ENCODE measurements around the gene PLCH2. TPM values are rescaled to one million over a fixed set of nuclear protein-coding genes. Genes with fewer than 3 reads are reported as not detected.

PLCH2 gene
- total RNA-seq, 4 donors from 2014 or later: 0.29 to 2.2 (median 0.76) TPM

DNA sequence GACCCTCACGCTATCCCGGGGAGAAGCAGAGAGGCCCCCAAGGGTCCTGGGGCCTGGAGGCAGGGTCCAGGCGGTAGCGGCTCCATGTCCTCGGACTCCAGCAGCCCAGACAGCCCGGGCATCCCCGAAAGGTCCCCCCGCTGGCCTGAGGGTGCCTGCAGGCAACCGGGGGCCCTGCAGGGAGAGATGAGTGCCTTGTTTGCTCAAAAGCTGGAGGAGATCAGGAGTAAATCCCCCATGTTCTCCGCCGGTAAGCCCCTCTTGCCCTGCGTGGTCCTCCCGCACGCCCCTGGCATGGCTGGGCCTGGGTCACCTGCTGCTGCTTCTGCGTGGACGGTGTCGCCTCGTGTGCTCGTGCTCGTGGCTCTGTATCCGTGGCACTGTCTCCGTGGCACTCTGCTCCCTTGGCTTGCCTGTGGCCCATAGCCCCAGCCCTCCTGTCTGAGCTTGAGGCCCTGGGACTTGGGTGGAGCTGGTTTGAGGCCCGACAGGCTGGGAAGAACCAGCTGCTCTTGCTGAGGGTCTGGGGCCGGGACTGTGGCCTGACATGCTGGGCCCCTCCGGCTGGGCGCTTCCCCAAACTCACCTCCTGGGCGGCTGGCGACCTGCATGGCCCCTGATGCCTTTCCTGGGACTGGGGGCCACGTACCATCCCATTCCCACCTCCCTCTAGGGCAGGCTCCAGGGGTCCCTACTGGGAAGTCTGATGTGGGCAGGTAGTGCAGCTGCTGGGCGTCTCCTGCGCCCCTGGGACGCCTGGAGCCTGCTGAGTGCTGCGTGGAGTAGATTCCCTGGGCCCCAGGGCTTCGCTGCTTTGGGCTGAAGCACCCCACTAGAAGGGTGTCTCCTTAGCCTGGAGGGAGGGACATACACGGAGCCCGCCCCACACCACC, 26.8 kb downstream of the PLCH2 start:
- Histone ChIP-seq H3K27me3 (no peaks in the 10 kb centered on the region), H3K4me1 (no peaks in the 10 kb centered on the region), H3K27ac (no peak overlapping the region), H3K36me3 (peaks cover 0 to under 1% of the 10 kb centered on the region in 2 donors), H3K4me3 (replicated peaks in 1 of 3) (no peak overlapping the region), H3K9me3 (no peaks in the 10 kb centered on the region)
- intact Hi-C loops (cut with DNase I): no loop called here
- 90 to 93% methylated on average over 16 to 17 of the region's 36 CpGs for WGBS, 2 donors
- DNase-seq: no peak
- TF ChIP-seq, protein P1, sequence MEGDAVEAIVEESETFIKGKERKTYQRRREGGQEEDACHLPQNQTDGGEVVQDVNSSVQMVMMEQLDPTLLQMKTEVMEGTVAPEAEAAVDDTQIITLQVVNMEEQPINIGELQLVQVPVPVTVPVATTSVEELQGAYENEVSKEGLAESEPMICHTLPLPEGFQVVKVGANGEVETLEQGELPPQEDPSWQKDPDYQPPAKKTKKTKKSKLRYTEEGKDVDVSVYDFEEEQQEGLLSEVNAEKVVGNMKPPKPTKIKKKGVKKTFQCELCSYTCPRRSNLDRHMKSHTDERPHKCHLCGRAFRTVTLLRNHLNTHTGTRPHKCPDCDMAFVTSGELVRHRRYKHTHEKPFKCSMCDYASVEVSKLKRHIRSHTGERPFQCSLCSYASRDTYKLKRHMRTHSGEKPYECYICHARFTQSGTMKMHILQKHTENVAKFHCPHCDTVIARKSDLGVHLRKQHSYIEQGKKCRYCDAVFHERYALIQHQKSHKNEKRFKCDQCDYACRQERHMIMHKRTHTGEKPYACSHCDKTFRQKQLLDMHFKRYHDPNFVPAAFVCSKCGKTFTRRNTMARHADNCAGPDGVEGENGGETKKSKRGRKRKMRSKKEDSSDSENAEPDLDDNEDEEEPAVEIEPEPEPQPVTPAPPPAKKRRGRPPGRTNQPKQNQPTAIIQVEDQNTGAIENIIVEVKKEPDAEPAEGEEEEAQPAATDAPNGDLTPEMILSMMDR (IDR thresholded peaks at IDR 0.05): no peak
- TF ChIP-seq POLR2A (IDR thresholded peaks at IDR 0.05): no peak

DNA sequence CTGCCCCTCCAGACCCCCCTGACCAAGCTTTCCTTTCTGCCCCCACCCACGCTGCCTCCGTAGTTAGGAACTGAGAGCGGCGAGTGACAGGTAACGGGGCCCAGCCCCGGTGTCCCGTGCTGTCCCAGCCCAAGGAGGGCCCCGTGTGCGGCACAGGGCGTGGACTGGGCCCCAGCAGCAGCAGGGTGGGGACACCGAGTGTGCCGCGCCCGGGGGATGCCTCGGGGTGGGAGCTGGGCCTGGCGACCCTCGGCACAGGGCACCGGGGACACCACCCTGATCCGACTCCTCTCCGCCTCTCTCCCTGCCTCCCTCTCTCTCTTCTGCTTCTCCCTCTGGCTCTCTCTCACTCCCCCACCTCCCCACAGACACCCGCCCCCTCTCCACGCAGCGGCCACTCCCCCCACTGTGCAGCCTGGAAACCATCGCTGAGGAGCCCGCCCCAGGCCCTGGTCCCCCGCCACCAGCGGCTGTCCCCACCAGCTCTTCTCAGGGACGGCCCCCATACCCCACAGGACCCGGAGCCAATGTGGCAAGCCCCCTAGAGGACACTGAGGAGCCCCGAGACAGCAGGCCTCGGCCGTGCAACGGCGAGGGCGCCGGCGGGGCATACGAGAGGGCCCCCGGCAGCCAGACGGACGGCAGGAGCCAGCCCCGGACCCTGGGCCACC, 27.6 kb downstream of the PLCH2 start:
- no peaks in the 10 kb centered on the region for H3K4me1 ChIP-seq
- TF ChIP-seq, protein P1 (IDR thresholded peaks at IDR 0.05): no peak
- no peak for TF ChIP-seq POLR2A (IDR thresholded peaks at IDR 0.05)
- no peak overlapping the region for H3K27ac ChIP-seq
- no peaks in the 10 kb centered on the region for H3K9me3 ChIP-seq
- intact Hi-C loops (cut with DNase I): no loop called here
- H3K36me3 ChIP-seq: peaks cover under 1 to 8% of the 10 kb centered on the region in 2 donors
- DNase-seq: no peak
- WGBS, 2 donors: 56 to 64% methylated on average over 22 to 24 of the region's 42 CpGs
- H3K27me3 ChIP-seq: no peaks in the 10 kb centered on the region
- no peak overlapping the region for H3K4me3 ChIP-seq (replicated peaks in 1 of 3)

DNA sequence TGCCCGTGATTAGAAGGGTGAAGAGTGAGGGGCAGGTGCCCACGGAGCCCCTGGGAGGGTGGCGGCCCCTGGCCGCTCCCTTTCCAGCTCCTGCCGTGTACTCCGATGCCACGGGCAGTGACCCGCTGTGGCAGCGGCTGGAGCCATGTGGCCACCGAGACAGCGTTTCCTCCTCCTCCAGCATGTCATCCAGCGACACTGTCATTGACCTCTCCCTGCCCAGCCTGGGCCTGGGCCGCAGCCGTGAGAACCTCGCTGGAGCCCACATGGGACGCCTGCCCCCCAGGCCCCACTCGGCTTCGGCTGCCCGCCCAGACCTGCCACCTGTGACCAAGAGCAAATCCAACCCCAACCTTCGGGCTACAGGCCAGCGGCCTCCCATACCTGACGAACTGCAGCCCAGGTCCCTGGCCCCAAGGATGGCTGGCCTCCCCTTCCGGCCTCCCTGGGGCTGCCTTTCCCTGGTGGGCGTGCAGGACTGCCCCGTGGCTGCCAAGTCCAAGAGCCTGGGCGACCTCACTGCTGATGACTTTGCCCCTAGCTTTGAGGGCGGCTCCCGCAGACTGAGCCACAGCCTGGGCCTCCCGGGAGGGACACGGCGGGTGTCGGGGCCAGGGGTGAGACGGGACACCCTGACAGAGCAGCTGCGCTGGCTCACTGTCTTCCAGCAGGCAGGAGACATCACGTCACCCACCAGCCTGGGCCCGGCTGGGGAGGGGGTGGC, 28.3 kb downstream of the PLCH2 start:
- Histone ChIP-seq H3K4me3 (replicated peaks in 1 of 3) (no peak overlapping the region), H3K9me3 (no peaks in the 10 kb centered on the region), H3K27me3 (no peaks in the 10 kb centered on the region), H3K4me1 (no peaks in the 10 kb centered on the region), H3K27ac (no peak overlapping the region), H3K36me3 (peaks cover 8 to 15% of the 10 kb centered on the region in 2 donors)
- intact Hi-C loops (cut with DNase I): no loop called here
- TF ChIP-seq POLR2A (IDR thresholded peaks at IDR 0.05): no peak
- TF ChIP-seq, protein P1 (IDR thresholded peaks at IDR 0.05): no peak
- DNase-seq: no peak
- WGBS, 2 donors: 72% methylated on average over 26 of the region's 36 CpGs; no CpG with 5 or more reads in 1 of the 2 donors

DNA sequence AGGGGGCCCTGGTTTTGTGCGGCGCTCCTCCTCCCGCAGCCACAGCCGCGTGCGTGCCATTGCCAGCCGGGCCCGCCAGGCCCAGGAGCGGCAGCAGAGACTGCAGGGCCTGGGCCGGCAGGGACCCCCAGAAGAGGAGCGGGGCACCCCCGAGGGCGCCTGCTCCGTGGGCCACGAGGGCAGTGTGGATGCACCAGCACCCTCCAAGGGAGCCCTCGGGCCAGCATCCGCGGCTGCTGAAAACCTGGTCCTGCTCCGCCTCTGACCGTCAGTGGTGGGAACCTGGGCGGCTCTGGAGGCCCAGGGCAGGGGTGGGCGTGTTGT, 28.8 kb downstream of the PLCH2 start:
- H3K27me3 ChIP-seq: no peaks in the 10 kb centered on the region
- no peak overlapping the region for H3K4me3 ChIP-seq (replicated peaks in 1 of 3)
- DNase-seq: no peak
- H3K36me3 ChIP-seq: peaks cover 13 to 21% of the 10 kb centered on the region in 2 donors
- no peak overlapping the region for H3K27ac ChIP-seq
- TF ChIP-seq, protein P1 (IDR thresholded peaks at IDR 0.05): no peak
- no peak for TF ChIP-seq POLR2A (IDR thresholded peaks at IDR 0.05)
- H3K9me3 ChIP-seq: no peaks in the 10 kb centered on the region
- 24% methylated on average over 5 of the region's 22 CpGs; no CpG with 5 or more reads in 1 of the 2 donors for WGBS, 2 donors
- intact Hi-C loops (cut with DNase I): no loop called here
- no peaks in the 10 kb centered on the region for H3K4me1 ChIP-seq
